ENCODE data around the gene HTR6.

The HTR6 gene

DNA sequence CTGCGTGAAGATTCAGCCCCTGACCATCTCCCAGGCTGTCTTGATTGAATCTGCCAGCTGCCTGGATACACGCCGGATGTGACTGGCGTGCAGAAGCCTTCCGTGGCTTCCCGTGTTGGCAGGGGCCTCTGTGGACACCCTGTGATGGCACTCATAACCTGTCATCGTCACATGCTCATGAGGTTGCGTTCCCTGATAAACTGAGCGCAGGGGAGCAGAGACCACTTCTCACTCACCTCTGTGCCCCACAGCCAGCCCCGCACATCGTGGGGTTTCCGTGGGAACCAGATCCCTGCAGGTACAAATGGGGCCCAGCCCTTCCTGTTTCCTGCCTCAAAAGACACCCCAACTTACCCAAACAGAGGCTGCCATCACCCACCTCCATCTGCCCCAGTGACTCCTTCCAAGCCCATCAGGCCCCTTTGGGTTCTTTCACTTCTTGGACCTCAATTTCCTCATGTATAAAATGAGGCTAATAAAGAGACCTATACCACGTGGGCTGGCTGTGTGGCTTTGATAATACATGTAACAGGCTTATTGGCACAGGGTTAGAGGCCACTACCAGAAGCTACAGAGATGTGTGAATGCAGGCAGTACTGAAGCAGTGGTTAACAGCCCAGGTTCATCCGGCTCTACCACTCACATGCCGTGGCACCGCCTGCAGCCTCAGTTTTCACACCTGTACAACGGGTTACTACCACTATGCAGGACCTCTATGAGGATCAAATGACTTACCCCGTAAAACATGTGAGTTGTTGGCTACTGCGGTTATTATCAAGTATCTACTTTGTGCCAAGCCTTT lies 23.6 kb downstream of the HTR6 start:
- DNase-seq (ENCODE audit: low read depth in 2 of 2), result no peak

DNA sequence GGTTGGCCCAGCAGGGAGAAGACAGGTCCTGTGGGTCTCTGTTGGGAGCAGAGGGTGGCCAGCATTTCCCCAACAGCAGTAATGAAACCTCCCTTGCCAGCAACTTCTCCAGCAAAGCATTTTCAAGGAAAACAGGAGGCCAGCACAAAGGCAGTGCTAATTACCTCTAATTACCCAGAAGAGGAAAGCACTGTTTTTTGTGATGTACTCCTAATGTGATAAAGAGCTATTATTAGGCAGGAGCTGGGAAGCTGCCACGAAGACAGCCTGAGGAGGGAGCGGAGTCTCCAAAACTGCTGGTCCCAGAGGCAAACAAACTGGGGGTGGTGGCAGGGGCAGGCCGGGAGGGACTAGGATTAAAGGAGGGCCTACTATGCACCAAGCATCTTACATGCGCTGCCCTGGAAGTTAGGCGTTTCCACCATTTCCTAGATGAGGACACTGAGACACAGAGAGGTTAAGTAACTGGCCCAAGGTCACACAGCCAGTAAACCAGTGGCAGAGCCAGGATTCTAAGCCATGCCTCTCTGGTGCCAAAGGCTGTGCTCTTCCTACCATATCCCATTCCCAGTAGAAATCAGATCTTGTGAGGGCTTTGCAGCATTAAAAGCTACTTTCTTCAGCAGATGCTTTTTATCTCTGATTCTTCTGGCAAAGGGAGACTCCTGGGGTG lies 24.5 kb downstream of the HTR6 start:
- DNase-seq (ENCODE audit: low read depth in 2 of 2), result no peak

DNA sequence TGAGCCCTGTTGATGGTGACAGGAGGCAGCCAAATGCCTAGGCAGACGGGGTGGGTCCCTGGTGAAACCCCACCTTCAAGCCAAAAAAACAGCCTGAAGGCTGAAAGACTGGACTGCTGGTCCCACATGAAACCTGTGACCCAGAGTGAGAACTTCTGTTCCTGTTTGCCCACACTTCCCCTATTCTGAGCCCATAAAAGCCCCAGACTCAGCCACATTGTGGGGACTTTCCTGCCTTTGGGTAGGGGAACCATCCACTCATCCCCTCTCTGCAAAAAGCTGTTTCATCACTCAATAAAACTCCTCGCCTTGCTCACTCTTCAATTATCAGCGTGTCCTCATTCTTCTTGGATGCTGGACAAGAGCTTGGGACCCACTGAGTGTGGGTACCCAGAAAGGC lies 25.2 kb downstream of the HTR6 start:
- no peak for DNase-seq (ENCODE audit: low read depth in 2 of 2)

DNA sequence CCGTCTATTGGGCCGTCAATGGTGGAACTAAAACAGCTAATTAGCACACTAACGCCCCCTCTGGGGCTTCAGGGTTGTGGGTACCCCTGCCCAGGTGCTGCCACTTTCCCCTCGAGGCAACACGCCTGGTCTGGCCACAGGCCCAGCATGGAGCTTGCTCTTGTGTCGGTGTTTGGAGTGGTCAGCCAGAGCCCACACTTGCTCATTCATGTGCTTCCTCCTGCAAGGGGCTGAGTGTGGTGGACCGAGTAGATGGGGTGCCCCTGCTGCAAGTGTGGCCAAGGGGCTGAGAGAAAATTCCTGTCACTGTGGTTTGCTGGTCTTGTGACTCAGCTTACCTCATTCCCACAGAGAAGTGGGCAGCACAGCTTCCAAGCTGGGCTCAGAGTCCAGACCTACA lies 25.7 kb downstream of the HTR6 start:
- DNase-seq (ENCODE audit: low read depth in 2 of 2), result no peak

DNA sequence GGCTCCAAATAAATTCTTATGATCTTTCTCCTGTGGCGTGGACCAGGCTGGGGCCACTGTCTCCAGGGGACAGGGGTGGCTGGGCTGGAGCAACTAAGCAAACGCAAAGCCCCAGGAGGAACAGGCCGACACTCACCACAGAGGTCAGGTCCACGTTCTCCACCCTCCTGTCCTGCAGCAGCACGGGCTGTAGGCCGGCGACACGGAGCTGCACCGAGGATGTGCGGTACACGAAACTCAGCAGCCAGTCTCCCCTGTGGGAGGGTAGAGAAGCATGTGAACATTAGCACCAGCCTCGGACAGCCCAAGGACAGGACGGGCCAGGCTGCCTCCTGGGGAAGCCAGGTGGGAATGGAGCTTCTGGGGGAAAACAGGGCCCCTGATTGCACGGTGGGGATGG lies 29.6 kb downstream of the HTR6 start:
- DNase-seq (ENCODE audit: low read depth in 2 of 2), result no peak

DNA sequence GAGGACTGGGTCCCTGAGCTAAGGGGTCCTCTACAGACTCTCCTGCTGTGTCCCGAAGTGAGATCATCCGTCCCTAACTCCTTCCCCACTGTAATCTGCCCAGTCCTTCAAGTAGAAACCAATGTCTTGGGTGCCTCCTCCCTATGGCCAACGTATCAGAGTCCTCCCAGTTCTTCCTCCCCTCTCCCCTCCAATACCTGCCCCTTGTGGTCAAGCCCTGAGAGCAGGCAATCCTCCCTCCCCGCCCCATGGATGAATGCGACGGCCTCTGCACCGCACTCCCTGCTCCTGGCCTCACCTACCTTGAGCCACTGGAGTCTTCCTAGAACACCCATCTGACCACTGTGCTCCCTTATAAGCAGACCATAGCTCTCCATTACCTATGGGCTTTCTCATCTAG lies 31.1 kb downstream of the HTR6 start:
- DNase-seq (ENCODE audit: low read depth in 2 of 2), result no peak

DNA sequence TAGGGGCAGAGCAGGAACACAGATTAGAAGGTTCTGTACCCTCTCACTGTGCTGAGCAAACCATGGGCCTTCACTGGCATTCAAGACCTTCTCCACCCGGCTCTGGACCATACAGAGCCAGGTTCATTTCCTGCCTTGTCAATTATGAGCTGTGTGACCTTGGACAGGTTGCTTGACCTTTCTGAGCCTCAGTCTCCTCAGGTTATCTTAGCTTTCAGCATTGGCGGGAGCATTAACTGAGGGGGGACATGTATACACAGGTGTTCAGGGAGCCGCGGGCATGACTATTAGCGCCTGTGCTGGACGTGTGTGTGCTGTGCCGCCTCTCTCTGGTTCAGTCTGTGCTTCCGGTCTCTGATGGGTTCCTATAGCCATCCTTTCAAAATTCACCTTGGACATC lies 32.1 kb downstream of the HTR6 start:
- no peak for DNase-seq (ENCODE audit: low read depth in 2 of 2)

DNA sequence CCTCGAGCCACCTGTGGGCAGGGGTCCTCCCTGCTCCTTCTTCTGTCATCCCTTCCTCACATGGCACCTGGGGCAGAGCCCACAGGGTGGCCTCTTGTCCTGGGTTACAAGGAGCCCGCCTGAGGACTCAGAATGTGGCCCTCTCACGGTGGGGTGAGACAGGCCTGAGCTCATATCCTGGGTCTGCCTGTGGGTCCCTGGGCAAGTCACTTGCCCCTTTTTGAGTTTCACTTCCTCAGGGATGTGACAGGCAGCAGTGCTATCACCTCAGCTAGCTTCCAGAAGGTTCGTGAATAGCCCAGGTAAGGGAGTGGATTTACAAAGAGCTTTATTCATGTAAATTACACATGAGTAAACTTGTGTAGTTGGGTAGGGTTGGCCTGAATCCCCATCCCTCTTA lies 33.5 kb downstream of the HTR6 start:
- DNase-seq (ENCODE audit: low read depth in 2 of 2), result no peak

DNA sequence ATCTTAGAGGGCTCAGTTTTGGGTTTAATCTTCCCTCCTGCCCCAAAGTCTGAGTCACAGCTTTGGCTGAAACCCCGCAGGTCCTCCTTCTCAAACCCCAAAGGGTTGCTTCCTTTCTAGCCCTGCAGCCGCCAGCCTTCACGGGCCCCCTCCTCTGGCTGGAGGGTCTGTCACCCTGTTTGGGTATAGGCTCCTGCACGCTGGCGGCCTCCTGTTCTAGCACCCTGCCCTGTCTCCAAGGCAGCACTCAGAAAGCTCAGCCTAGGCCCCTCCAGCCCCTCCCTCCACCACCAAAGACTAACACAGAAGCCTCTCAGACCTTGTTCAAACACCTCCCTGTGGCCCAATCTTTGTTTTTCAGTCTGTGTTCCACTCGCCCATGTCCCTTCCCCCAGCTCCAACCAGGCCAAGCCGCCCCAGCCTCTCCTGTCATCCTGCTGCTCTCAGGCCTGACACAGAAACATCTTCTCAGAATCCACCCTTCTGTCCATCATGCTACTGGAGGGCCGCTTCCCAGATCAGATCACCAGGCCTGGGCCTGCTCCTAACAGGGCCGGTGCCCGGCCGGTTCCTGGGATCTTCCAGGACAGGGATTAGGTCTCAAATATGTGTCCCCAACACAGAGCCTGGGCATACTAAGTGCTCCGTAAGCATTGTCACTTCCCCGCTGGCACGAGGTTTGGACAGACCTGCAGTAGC lies 35.6 kb downstream of the HTR6 start:
- no peak for DNase-seq (ENCODE audit: low read depth in 2 of 2)

DNA sequence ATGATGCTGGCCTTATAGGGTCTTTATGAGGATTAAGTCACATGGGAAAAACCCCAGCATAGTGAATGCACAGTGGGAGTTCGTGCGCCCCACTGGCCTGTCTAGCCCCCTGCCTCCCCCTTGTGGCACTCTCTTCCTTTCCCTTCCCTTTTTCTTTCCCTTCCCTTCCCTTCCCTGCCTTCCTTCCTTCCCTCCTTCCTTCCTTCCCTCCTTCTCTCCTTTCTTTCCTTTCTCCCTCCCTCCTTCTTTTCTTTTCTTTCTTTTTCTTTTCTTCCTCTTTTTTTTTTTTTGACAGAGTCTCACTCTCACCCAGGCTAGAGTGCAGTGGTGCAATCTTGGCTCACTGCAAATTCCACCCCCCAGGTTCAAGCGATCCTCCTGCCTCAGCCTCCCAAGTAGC lies 38.6 kb downstream of the HTR6 start:
- DNase-seq (ENCODE audit: low read depth in 2 of 2), result no peak

DNA sequence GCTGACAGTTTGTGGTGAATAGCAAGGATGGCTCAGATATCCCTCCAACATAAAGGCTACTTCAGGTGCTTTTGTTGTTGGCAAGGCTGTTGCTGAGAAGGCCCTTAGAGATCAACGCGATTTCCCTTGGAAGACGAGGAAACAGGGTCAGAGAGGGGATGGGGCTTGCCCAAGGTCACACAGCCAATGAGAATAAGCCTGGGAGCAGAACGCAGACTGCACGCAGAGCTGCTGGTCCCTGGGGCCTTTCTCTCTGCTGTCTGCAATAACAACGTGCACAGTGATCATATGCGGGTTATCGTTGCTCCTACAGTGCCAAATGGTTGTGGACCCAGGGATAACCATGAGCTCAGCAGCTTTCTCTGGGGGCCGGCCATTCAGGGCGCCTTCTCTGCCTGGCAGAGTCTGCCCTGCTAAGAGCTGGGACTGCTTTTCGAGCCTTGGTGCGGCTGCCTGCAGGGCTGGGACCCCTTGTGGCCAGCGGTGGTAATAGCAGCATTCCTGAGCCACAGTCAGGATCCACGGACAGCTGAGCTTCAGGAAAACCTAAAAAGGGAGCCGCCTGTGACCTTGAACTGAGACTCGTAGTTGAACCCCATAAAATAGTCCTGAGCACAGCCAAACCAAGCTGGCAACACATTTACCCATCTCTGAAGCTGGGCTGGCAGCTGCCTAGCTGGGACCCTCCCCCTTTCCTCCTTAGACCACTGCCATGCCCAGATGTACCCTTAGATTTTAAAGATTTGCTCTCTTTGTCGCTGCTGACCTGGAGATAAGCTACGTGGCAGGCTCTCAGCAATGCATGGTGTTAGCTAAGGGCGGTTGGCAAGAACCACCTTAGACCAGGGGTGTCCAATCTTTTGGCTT lies 39.8 kb downstream of the HTR6 start:
- DNase-seq (ENCODE audit: low read depth in 2 of 2), result peak in 1 of 2 experiments; percentile 15

DNA sequence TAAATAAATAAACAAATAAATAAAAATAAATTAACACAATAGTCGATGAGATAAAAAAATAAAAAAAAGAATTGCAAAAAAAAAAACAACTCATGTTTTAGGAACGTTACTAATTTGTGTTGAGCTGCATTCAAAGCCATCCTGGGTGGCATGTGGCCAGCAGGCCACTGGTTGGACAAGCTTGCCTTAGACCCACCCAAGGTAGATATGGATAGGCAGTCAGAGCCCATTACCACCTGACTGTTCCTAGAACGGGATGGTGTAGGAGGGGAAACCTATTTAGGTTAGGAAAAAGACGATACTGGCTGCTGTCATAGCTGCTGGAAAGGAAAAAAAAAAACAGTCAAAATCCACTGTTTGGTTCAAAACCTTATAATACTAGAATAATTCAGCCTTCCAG lies 40.8 kb downstream of the HTR6 start:
- no peak for DNase-seq (ENCODE audit: low read depth in 2 of 2)

DNA sequence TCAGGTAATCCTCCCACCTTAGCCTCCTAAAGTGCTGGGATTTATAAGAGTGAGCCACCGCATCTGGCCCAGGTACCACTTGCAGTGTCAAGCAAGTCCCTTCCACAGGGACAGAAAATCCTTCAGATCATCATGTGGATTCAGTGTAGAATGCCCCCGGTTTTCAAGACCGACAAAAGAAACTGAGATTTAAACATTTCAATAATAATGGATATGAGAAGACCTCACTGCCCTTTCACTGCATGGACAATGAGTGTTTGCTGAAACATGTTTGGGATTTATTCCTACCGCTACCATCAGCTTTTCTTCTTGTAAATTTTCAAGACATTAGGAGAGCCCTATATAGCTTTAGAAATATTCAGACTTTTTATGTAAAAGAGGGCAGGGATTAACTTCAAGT lies 41.5 kb downstream of the HTR6 start:
- DNase-seq (ENCODE audit: low read depth in 2 of 2), result no peak

DNA sequence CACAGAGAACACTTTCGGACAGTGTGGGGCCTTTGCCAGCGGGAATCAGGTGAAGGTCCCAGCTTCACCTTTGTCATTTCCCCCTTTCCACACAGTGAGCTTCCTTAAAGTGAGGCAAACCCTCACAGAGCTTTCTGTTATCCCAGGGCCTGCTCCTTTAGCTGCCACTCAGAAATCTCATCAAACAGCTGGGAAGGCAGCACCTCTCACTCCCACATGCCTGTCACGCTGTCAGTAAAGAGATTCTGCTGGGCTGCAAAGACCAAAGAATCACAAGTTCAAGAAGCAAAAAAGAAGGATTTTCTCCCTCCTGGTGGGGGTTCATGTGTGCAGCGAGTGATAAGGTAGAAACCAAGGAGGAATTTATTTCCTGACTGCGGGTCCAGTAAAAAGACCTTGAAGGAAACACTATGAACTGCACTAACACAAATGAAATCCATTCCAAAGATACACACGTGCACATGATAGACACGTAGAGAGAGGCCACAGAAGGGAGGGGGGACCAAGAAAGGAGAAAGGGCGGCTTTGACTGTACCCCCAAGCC lies 44.0 kb downstream of the HTR6 start:
- no peak for DNase-seq (ENCODE audit: low read depth in 2 of 2)

DNA sequence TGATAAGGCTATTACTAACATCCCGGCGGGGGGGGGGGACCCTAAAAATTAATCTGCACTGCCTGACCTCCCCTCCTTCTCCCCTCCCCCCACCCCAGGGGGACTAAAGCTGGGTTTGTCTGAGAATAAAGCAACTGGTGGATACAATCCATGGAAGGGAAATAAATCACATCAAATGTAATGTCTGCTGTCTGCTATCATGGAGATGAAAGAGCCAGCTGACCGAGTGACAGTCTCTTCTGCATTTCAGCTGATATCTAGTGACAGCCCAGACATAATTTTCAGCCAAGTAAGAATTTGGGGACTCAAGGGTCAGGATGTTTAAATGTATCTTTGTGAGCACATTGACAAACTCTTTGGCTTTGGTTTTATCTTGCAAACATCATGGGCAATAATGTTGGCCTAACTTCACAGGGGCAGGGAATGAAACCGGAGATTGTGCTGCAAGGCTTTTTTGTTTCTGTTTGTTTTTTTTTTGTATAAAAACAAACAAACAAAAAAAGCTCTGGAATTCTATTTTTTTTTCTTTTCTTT lies 44.7 kb downstream of the HTR6 start:
- DNase-seq (ENCODE audit: low read depth in 2 of 2), result no peak

DNA sequence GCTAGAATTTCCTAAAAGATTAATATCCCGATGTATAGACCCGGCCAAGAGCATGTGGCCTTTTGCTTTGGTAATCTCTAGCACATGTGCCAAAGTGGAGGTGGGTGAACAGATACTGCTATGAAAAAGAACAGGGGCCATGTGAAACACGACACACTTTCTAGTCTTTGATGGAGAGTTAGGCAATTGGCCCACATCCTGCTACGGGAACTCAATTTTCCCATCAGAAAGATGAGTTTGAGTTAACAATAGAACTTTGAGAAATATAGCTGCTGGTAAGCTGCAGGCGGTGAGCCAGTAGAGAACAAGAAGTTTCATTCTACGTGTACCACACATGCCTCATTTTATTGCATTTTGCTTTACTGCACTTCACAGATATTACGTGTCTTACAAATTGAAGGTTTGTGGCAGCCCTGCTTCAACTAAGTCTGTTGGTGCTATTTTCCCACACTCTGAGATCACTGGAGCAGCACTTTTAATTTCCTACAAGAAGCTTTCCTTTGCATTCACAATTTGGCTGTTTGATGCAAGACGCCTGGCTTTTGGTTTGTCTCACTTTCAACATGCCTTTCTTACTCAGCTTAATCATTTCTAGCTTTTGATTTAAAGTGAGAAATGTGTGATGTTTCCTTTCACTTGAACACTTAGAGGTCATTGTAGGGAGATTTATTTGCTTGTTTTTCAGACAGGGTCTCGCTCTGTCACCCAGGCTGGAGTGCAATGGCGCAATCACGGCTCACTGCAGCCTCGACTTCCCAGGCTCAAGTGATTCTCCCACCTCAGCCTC lies 46.3 kb downstream of the HTR6 start:
- no peak for DNase-seq (ENCODE audit: low read depth in 2 of 2)

DNA sequence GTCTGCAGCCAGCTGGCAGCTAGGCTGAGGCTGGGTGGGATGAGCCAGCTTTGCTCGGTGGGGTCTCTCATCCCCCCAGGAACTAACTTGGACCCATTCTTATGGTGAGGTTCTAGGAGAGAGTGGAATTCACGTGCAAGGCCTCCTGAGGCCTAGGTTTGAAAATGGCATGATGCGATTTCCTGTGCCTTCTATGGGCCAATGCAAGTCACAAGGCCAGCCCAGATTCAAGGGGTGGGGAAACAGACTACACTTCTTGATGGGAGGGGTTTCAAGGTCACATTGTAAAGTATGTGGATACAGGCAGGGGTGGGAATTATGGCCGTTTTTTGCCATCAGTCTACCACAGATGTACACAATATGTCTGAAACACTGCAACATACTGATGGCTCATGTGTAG lies 48.3 kb downstream of the HTR6 start:
- DNase-seq (ENCODE audit: low read depth in 2 of 2), result no peak

DNA sequence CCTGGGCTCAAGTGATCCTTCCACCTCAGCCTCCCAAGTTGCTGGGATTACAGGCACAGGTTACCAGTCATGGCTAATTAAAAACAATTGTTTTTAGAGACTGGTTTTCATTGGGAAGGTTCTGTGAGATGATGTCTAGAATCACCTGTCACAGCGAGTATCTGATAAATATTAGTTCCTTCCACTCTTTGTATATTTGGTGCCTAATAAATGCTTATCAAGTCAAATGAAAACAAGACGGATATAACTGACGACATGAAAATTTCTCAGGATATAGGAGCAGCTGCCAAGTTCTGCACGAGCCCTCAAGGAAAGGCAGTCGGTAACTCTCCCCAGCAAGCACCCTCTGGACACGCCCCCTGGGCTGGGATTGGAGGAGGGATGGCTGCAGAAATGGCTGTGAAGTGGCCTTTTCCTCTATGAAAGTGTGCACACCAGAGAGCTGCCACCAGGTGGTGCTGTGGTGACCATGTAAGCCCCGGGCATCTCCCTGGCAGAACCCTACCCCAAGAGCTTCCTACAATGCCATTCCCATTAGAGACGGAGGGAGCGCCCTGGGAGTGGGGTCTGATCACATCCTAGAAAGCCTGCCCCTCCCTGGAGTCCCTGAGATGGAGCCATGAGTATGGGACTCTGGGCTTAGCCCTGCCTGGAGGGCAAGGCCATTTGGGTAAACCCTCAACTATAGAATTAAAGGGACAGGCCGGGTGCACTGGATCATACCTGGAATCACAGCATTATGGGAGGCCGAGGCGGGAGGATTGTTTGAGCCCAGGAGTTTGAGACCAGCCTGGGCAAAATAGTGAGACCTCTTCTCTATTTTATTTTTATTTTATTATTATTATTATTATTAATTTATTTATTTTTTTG lies 50.9 kb downstream of the HTR6 start:
- peak; percentile 72 to 77 for DNase-seq (ENCODE audit: low read depth in 2 of 2)

DNA sequence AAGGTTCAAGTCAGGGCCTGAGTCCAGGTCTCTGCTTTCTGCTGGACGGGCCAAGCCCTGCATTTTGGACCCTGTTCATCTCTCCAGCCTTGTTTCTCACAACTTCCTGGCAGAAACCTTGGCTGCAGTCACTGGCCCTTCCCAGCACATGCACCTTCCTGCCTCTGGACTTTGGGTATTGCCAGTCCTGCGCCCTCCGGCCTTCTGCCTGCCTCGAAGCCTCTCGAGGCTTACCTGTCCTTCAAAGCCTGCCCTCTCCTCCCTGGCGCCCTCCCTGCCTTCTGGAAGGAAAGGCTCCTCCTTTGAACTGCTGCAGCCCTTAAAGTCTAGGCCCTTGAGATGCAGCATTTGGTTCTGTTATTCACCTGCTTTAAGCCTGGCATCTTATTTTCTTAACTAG lies 52.8 kb downstream of the HTR6 start:
- DNase-seq (ENCODE audit: low read depth in 2 of 2), result no peak

DNA sequence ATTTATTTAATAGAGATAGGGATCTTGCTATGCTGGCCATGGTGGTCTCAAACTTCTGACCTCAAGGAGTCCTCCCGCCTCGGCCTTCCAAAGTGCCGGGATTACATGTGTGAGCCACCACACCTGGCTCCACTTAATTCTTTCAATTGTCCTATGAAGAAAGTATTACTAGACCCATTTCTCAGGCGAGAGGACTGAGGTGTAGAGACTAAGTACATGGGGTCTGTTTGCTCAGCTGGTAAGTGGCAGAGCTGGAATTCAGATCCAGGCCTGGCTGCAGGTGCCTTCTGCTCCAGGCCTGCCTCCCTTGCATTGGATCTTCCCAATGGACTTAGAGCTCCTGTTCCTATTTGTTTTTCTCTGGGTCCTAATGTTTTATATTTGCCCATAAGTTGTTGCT lies 55.5 kb downstream of the HTR6 start:
- DNase-seq (ENCODE audit: low read depth in 2 of 2), result no peak

Measured in fibroblast of skin of left biceps (primary cell).